Inflammatory macrophage treated with lipopolysaccharide for 1 hour (primary cell): ENCODE measurements around the gene MTA1.
A peak's percentile ranks its signal among the peaks of the same experiment; 100 is the strongest.

Experiments used
- DNase-seq, 2 donors: peaks; one replicate each; pipeline ENCODE4 v3.0.0-alpha.2; 2020 to 2022

MTA1 gene

GRCh38 chr14:105490267-105490571, 70.6 kb downstream of the MTA1 start:
- no peak for DNase-seq

DNA sequence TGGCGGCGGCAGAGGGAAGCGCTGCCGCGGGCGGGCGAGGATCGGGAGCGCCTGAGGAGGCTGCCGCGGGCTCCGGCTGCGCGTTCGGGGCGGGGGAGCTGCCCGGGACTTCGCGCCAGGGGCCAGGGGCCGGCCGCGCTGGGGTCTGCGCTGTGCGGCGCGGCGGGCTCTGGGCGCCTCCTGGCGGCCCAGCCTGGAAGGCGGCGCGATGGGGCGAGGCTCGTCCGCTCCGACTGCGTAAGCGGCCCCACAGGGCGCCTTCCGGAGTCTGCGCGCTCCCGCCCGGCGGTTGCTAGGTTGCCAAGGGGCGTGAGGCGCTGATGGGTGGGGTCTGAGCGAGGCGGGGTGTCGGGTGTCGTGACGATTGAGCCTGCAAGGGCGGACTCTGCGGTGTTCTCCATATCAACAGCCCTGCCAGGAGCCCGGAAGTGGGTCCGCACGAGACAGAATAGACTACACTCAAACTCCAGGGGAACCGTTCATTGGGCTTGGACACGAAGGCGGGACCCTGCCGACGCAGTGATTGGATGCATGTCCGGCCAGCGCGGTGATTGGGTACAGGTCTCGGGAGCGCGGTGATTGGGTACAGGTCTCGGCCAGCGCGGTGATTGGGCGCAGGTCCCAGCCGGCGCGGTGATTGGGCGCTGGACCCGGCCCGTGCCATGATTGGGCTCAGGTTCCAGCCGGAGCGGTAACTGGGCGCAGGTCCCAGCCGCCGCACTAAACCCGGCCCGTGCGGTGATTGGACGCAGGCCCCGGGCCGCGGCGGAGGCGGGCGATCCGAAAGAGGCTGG, 71.1 kb downstream of the MTA1 start, which contains the start of gene TEDC1:
Gene TEDC1, plus strand, starts transcription at position 675 of the 794 bp plus-strand sequence. CDS start 130 bp downstream, outside the sequence.
- DNase-seq = peak; percentile 99 to 100

DNA sequence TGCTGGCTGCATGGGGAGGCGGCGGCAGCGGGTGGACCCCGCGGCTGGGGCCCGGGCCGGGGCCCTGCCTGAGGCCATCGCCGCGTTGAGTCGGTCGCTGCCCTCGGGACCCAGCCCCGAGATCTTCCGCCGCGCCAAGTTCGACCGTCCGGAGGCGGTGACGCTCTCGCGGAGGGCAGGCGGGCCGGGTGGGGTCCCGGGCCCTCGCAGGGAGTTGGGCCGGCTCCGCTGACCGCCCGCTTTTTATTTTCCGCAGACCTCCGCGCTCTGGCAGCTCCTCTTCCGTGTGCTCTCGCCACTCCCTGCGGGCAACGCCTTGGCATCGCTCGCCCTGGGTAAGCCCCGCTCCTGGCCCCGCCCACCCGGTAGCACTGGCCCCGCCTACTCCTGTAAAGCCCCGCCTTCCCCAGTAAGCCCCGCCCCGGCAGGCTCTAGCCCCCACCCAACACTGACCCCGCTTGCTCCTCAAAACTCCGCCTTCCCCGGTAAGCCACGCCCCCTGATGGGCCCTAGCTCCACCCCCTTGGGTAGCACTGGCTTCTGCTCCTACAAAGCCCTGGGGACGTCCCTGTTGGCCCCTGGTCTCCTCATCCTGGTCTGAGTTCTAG, 71.8 kb downstream of the MTA1 start:
- DNase-seq = peak; percentile 73 to 95

DNA sequence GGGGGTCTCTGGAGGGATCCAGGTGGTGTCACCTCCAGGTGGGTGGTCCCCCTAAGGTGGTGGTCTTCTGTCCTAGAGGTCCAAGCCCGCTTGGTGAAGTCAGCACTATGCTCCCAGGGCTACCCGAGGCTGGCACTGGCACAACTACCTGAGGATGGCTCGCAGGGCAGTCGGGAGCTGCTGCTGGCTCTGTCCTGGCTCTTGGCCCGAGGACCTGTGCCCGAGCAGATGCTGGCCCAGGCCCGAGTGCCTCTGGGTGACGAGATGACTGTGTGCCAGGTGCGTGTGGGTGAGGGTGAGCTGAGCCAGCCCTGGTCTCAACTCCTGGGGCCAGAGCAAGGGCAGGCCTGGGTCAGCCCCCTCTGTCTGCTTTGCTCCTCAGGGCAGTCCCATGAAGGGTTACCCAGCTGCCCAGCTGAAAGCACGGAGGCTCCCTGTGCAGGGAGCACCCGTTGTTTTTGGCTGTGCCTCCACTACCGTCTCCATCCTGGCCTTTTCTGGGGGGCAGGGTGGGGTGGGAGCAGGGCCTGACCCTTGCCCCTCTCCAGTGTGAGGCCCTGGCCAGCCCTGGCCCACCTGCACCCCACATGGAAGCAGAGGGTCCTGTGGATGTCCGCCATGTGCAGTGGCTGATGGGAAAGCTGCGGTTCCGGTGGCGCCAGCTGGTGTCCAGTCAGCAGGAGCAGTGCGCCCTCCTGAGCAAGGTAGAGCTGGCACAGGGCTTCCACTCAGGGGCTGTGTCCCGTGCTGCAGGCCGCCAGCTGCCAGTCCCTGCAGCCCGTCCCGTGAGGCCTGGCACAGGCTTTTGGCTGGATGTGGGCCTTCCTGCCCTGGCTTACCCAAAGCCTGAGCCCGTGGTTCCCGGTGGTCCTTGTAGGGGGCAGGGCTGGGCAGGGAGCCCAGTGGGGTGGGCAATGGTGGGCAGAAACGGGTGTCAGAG, 72.7 kb downstream of the MTA1 start:
- no peak for DNase-seq

DNA sequence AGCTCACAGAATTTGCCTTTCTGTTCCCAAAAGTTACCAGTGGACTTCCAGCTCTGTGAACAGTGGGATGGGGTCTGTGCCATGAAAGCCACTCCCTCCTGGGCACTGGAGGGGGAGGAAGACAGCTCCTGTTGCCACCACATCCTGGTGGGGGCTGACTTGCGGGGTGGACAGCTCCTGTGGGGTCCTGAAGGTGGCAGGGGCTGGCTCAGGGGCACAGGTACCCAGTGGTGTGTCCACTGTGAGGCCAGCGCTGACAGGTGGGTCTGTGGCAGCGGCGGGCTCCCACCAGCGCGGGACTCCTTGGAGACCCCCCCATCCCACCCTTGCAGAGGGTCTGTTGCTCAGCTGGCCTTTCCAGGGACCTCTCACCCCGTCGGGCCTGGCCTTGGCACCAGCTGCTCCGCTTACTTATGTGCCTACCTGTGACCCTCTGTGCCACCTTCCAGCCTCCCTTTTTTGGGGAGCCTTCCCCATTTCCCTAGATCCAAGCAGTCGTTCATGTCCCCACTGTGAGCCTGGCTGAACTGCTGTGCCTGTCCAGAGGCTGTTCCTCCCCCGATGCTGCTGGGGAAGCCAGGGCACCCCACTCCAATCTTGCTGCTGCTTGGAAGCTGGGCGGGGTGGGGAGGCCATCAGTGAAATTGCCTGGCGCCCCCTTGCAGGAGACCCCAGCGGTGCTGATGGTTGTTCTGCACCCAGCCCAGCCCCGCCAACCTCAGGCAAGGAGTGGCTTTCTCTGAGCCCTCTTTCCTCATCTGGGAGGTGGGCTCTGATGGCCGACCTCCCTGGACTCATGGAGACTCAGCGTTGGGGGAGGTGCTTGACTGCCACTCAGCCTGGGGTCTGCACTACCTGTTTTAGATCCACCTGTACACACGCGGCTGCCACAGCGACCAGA, 73.6 kb downstream of the MTA1 start:
- DNase-seq = no peak

DNA sequence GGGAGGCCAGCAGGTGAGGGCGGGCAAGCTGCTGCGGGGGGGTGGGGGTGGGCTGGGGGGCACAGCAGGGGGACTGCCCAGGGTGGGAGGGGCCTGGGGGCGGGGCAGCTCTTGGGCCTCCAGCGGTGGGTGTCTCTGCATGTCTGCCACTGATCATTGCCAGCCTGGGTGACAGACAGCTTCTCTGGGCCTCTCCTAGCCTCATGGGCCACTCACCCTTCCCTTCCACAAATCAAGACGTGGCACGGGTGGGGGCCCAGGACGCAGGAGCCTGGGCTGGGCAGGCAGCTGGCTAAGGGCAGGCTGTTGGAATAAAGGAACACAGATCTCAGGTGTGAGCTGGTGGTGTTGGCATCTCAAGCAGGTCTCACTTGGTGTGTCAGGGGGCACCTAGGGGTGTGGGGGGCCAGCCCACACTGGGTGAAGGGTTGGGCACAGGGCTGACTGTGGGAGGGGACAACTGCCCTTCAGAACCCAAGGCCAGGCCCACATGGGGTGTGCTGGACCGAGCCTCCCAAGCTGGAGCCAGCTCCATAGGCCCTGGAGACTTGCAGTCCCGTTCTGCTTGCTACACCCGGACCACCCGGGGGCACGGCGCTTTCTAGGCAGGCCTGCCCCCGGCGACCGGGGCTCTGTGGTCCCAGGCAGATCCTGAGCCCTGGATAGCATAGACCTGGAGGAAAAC, 74.4 kb downstream of the MTA1 start:
- no peak for DNase-seq

DNA sequence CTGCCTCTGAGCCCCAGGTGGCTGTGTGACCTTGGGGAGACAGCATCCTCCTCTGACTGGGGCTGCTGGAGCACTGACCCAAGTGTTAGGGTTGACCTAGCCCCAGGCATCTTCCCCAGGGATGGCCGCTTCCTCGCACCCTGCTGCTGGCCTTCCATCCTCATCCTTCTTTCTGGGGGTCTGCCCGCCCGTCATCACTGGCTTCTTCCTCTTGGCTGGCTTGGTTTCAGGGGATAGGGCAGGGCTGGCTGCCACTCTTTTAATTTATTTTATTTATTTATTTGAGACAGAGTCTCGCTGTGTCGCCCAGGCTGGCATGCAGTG, 74.9 kb downstream of the MTA1 start:
- DNase-seq = no peak

GRCh38 chr14:105495101-105495989, 75.7 kb downstream of the MTA1 start:
- DNase-seq = no peak

DNA sequence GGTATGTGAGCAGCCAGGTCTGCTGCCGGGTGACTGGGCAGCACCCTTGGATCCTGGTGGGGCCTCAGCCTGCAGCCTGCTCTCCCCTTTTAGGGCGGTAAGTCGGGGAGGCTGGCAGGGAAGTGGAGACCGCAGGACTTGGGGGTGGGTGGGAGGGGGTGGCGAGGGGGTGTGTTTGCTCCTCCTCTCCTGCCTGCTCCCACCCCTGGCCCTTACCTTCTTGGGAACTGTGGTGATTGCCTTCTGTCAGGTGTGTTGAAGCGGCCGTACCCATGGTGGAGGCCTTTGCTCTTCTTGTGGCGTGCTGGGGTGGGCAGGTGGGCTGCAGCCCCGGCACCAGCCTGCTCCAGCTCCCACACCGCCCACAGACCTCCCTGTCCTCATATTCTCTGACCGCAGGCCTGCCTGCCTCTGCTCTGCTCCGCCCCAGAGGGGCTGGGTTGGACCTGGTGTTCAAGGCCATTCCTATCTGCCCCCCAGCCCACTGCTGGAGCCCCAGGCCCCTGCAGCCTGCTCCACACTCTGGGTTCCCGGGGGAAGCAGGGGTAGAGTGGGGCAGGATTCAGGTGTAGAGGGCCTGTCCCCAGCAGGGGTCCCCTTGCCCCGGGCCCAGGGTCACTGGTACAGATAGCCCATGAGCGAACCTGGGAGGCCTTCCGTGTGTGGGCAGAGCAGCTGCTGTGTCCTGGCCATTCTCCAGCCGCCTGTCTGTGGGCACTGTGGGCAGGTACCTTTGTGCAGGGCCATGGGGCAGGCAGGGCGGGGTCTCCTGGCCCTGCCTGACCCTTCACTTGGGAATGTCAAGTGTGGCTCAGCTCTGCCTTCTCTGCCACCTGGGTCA, 76.6 kb downstream of the MTA1 start:
- DNase-seq = no peak

- DNase-seq = no peak
Measured at GRCh38 chr14:105496831-105497591, 77.4 kb downstream of the MTA1 start.

DNA sequence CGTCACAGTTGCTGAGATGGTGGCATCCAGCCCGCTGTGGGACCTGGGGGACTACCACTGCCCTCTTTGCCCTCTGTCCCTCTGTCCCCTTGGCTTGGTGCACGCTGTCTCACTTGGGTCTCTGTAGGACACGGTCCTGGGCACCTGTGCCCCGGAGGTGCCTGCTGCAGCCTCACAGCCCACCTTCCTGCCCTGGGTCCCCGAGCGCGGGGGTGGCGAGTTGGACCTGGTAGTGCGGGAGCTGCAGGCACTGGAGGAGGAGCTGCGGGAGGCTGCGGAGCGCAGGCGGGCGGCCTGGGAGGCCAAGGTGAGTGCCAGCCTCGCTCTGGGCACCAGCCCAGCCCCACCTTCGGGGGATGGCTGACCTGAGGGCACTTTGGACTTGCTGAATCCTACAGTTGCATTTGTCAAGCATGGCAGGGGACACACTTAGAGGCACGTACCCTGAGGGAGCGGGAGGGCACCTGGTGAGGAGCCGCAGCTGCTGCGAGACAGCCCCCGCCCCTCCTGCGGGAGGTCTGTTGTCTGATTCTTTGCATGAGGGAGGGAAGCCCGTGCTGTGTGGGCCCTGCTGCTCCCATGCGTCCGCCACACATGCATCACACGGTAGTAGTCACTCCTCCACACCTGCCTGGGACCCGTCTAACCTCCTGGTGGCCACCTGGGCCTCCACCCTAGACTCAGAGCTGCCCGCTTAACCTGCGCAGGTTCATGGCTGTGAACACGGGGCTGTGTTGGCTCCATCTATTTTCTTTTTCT, 78.2 kb downstream of the MTA1 start:
- no peak for DNase-seq

DNA sequence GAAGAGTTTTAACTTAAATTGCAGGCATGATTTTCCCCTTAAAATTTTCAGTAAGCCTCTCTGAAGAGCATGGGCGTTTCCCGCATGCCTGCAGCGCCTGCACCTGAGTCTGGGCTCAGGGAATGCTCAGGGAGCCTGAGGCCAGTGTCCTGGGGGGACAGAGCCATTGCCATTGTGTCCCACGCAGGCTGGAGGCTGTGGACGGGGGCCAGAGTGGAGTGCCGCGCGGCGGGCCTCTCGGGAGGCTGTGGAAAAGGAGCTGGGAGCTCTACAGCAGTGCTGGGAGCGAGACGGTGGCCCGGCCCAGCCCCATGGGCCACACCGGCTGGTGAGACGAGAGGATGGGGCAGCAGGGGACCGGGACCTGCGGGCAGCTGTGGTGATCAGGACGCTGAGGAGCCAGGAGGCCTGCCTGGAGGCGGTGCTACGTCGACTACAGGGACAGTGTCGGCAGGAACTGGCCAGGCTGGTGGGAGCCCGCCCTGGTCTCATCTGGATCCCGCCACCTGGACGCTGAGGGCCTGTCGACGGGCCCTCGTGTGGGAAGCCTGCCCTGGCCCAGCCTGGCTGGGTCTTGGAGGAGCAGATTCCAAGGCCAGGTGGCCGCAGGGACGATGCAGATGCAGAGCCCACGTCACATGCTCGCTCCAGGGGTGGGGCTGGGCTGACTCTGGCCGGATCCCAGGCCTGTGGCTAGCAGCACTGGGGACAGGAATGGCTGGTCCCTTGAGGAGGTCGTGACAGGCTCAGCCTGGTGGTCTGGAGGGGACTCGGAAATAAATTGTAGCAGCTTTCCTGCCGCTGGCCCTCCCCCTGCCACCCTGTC, 79.0 kb downstream of the MTA1 start:
- no peak for DNase-seq

DNA sequence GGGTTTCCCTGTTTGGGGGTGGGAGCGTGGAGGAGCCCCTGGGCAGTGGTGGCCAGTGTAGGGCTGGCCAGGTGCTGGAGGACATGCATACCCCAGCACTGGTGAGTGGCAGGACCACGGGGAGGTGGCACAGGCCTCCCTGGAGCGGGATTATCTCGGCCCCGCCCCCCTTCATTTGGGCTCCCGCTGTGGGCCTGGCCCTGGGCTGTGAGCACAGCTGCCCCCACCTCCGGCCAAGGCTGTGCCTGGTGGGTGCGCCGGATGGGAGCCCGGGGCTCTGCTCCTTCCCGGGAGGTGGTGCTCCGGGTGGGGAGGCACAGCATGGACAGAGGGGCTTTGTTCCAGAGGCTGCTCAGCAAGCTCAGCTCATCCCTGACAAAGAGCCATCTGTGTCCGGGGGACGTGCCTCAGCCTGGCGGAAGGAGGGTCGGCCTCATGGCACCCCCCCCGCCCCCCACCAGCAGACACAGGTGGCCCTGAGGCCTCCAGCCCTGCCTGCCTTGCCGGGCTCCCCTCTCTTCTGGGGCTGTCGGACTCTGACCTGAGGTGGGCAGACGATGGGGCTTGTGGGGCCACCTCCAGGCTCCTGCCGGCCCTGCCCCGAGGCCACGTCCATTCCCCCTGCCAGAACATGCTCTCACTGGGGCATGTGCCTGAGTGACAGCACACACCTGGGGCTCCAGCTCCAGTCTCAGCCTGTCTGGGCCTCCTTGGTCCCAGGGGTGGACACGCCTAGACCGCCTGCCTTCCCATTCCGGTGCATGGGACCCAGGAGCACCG, 79.8 kb downstream of the MTA1 start:
- DNase-seq = no peak

DNA sequence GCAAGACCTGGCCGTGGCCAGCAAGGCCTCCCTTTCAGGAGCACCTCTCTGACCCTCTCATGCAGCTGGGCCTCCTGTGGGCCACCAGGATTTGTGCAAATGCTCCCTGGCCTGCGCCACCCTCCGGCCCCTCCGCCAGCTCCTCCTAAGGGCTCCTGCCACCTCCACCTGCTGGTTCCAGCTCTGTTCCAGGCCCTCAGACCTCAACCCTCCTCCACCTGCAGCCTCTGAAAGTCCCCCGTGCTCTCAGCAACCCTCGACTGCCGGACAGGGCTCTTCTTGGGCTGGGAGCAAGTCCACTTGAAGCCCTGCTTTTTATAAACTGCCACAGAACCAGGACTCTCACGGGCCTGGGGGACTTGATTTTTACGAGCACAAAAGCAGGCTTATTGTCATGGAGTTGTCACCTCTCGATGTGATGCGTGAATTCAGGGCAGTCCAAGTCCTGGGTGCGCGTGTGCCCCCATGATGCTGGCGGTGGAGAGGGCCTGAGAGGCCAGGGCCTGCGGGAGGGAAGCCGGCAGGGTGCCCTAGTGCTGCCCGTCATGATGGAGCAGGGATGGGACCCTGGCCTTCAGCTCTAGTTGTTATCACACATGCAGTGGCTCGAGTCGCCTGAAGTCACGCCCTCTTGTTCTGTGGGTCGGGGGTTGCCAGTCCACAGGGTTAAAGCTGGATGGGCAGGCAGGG, 80.6 kb downstream of the MTA1 start:
- DNase-seq = no peak

GRCh38 chr14:105500726-105501101, 81.1 kb downstream of the MTA1 start:
- DNase-seq = no peak
